AG20443 (cell line): Measurements from ENCODE around the gene CFAP45.

Source experiments
- DNase-seq: peaks from one replicate; pipeline ENCODE4 v3.0.0; 2012; ENCODE audit warnings: low spot score, mixed read lengths

The CFAP45 gene

GRCh38 chr1:159877695-159878444, 22.1 kb downstream of the CFAP45 start:
- DNase-seq, result no peak

GRCh38 chr1:159873530-159874143, 26.3 kb downstream of the CFAP45 start:
- DNase-seq, result no peak

GRCh38 chr1:159872891-159873290, 27.1 kb downstream of the CFAP45 start:
- DNase-seq, result no peak

- DNase-seq, result no peak
Observed at GRCh38 chr1:159870704-159871103, 29.3 kb downstream of the CFAP45 start.

- no peak for DNase-seq
Observed at GRCh38 chr1:159869607-159870006, 30.4 kb downstream of the CFAP45 start.

GRCh38 chr1:159869173-159869572, 30.8 kb downstream of the CFAP45 start:
- DNase-seq, result peak; percentile 74

- DNase-seq, result no peak
Observed at GRCh38 chr1:159868766-159869165, 31.2 kb downstream of the CFAP45 start.

- peak; percentile 37 for DNase-seq
Observed at GRCh38 chr1:159867664-159868026, 32.3 kb downstream of the CFAP45 start.

- no peak for DNase-seq
Observed at GRCh38 chr1:159866905-159867663, 32.9 kb downstream of the CFAP45 start.

- DNase-seq, result no peak
Observed at GRCh38 chr1:159866066-159866465, 33.9 kb downstream of the CFAP45 start.

- no peak for DNase-seq
Observed at GRCh38 chr1:159864262-159864661, 35.7 kb downstream of the CFAP45 start.

GRCh38 chr1:159862557-159862956, 37.4 kb downstream of the CFAP45 start, which contains the start of gene VSIG8:
TSS of gene VSIG8 (minus strand) at chr1:159862657. CDS start at chr1:159862521, 136 bp downstream.
- DNase-seq, result no peak

GRCh38 chr1:159862031-159862430, 37.9 kb downstream of the CFAP45 start:
- no peak for DNase-seq

- no peak for DNase-seq
Observed at GRCh38 chr1:159861218-159861617, 38.7 kb downstream of the CFAP45 start.

- DNase-seq, result peak; percentile 43
Observed at GRCh38 chr1:159860456-159860855, 39.5 kb downstream of the CFAP45 start.

GRCh38 chr1:159859767-159860322, 40.1 kb downstream of the CFAP45 start:
- no peak for DNase-seq

GRCh38 chr1:159857889-159858288, 42.1 kb downstream of the CFAP45 start:
- DNase-seq, result no peak

GRCh38 chr1:159856576-159856975, 43.4 kb downstream of the CFAP45 start:
- DNase-seq, result no peak

- DNase-seq, result no peak
Observed at GRCh38 chr1:159855709-159856108, 44.3 kb downstream of the CFAP45 start.

- peak; percentile 94 for DNase-seq
Observed at GRCh38 chr1:159854693-159855192, 45.2 kb downstream of the CFAP45 start.

- peak; percentile 80 for DNase-seq
Observed at GRCh38 chr1:159854116-159854692, 45.8 kb downstream of the CFAP45 start.
